Natural killer cell (primary cell): Measurements from ENCODE around the gene HOXD4. TPM values are rescaled to one million over a fixed set of nuclear protein-coding genes. Genes with fewer than 3 reads are reported as not detected.

ENCODE experiments used
- ATAC-seq, 3 donors: fragments of 150-1000 bp in 2 of 3; fragments of 200-7000 bp in 1 of 3; cut with Tn5 transposase; 1 replicate in 1 of 3; 2 replicates in 2 of 3; pipeline ENCODE4 v1.10.0; 2021; ENCODE audit warnings: mild to moderate bottlenecking in 2 of 3, moderate library complexity in 2 of 3
- DNase-seq, 2 donors: peaks; one replicate each; pipeline versions ENCODE4 v3.0.0 to v3.0.0-alpha.2; 2013 to 2021; ENCODE audit warnings: mixed read lengths in 1 of 2
- H3K27ac ChIP-seq: one replicate; pipeline ENCODE4 v1.5.1; 2013; ENCODE audit warnings: mild to moderate bottlenecking, low read length
- H3K27me3 ChIP-seq: one replicate; pipeline ENCODE4 v1.6.1; 2013; ENCODE audit warnings: low read length; ENCODE audit not compliant: control insufficient read depth, insufficient read depth
- H3K36me3 ChIP-seq: one replicate; pipeline ENCODE4 v1.6.1; 2013; ENCODE audit warnings: low read length; ENCODE audit not compliant: control insufficient read depth, insufficient read depth
- H3K4me1 ChIP-seq: one replicate; pipeline ENCODE4 v1.6.1; 2013; ENCODE audit warnings: low read length; ENCODE audit not compliant: control insufficient read depth, insufficient read depth
- H3K4me3 ChIP-seq: one replicate; pipeline ENCODE4 v1.5.1; 2013; ENCODE audit warnings: low read length
- H3K9me3 ChIP-seq: one replicate; pipeline ENCODE4 v1.6.1; 2013; ENCODE audit warnings: low read length; ENCODE audit not compliant: control insufficient read depth, insufficient read depth
- H3K27ac Mint-ChIP-seq, 2 donors: one replicate each; pipeline ENCODE4 v1.8.0; 2022; ENCODE audit warnings: mild to moderate bottlenecking in 2 of 2, mixed read lengths in 2 of 2, moderate library complexity in 1 of 2
- H3K27me3 Mint-ChIP-seq, 2 donors: one replicate each; pipeline ENCODE4 v1.8.0; 2022; ENCODE audit warnings: low read depth in 2 of 2, mixed read lengths in 2 of 2
- H3K36me3 Mint-ChIP-seq: one replicate; pipeline ENCODE4 v1.8.0; 2022; ENCODE audit warnings: mixed read lengths
- H3K4me1 Mint-ChIP-seq, 2 donors: one replicate each; pipeline ENCODE4 v1.8.0; 2022; ENCODE audit warnings: mixed read lengths in 2 of 2
- H3K4me3 Mint-ChIP-seq: one replicate; pipeline ENCODE4 v1.8.0; 2022; ENCODE audit warnings: mild to moderate bottlenecking, moderate library complexity, mixed read lengths
- H3K9me3 Mint-ChIP-seq, 2 donors: one replicate each; pipeline ENCODE4 v1.8.0; 2022; ENCODE audit warnings: mixed read lengths in 2 of 2
- WGBS: methylation state at CpG from one replicate; pipeline ENCODE4 v1.1.7; 2013; ENCODE audit warnings: missing lambda C conversion rate; ENCODE audit not compliant: insufficient coverage; 5-methylcytosine and 5-hydroxymethylcytosine counted together
- intact Hi-C: fragments of 100-400 bp; cut with micrococcal nuclease; formaldehyde crosslinking; loops from one replicate; pipeline ENCODE4 v1.14.2; 2022
- total RNA-seq, 4 donors: library from RNA; stranded (reverse); fragments of 120-200 nt in 1 of 4; gene quantifications; one replicate each; pipeline versions ENCODE4 v1.2.3 to v1.2.4, GENCODE V29; 2013 to 2022
- TF ChIP-seq, protein P1 (sequence below): fragments of 200-600 bp; IDR thresholded peaks from one replicate; pipeline ENCODE4 v1.8.0; 2022; ENCODE audit warnings: antibody characterized with exemption

HOXD4 gene
- total RNA-seq, 3 donors from 2014 or later (not counting 1 experiment from before 2014, with no cell fraction given), result not detected

DNA sequence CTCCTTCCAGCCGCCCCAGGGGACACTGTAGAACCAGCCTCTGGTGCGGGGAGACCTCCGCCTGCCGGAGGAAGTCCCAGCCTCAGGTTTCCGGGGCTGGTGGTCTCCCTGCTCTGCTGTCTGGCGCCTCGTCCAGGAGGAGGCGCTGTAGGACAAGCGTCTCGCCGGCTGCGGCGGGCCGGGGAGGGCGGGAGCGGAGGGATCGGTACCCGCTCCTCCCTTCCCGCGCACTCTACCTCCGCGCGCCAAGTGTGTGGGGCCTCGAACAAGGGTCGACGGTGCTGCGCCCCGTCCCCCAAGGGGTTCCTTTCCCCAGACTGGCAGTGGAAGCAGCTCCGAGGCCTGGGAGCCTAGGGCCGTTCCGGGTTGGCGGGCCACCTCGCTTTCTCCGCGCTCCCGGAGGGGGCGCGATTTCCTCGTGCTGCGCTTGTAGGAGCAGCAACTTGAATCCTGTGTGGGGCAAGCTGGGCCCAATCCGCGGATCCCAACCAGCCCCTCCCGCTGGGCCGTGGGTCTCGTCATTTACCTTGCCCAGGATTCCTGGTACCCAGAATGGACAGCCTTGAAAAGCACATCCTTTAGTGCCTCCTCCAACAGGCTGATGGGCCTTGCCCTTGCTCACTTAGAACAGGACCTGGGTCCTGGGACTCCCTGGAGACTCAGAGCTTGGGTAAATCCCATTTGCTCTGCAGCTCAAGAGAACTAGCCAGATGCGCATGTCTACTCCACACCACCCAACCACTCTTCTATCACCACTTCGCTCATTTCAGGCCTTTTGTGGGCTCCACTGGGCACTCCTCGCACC, 10.6 kb upstream of the HOXD4 start:
- DNase-seq (peak; percentile 36 to 83), ATAC-seq (peak; percentile 82 to 89 (median 84))
- peaks cover 71% of the 10 kb centered on the region for H3K27me3 ChIP-seq
- H3K27ac Mint-ChIP-seq, result no peak overlapping the region
- peaks cover 28% of the 10 kb centered on the region for H3K4me1 ChIP-seq
- WGBS, result 8% methylated on average over 48 of the region's 48 CpGs
- H3K36me3 Mint-ChIP-seq, result peaks cover 32% of the 10 kb centered on the region
- peaks cover 73 to 77% of the 10 kb centered on the region in 2 donors for H3K27me3 Mint-ChIP-seq
- H3K4me3 ChIP-seq, result peak overlapping the region; percentile 10
- intact Hi-C loops, result no loop called here
- H3K27ac ChIP-seq, result no peak overlapping the region
- peaks cover 2 to 8% of the 10 kb centered on the region in 2 donors for H3K9me3 Mint-ChIP-seq
- H3K4me1 Mint-ChIP-seq, result peaks cover 17 to 22% of the 10 kb centered on the region in 2 donors
- no peaks in the 10 kb centered on the region for H3K36me3 ChIP-seq
- TF ChIP-seq, protein P1, sequence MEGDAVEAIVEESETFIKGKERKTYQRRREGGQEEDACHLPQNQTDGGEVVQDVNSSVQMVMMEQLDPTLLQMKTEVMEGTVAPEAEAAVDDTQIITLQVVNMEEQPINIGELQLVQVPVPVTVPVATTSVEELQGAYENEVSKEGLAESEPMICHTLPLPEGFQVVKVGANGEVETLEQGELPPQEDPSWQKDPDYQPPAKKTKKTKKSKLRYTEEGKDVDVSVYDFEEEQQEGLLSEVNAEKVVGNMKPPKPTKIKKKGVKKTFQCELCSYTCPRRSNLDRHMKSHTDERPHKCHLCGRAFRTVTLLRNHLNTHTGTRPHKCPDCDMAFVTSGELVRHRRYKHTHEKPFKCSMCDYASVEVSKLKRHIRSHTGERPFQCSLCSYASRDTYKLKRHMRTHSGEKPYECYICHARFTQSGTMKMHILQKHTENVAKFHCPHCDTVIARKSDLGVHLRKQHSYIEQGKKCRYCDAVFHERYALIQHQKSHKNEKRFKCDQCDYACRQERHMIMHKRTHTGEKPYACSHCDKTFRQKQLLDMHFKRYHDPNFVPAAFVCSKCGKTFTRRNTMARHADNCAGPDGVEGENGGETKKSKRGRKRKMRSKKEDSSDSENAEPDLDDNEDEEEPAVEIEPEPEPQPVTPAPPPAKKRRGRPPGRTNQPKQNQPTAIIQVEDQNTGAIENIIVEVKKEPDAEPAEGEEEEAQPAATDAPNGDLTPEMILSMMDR, result peak; percentile 20
- peaks cover 20% of the 10 kb centered on the region for H3K9me3 ChIP-seq
- peak overlapping the region; percentile 64 for H3K4me3 Mint-ChIP-seq

DNA sequence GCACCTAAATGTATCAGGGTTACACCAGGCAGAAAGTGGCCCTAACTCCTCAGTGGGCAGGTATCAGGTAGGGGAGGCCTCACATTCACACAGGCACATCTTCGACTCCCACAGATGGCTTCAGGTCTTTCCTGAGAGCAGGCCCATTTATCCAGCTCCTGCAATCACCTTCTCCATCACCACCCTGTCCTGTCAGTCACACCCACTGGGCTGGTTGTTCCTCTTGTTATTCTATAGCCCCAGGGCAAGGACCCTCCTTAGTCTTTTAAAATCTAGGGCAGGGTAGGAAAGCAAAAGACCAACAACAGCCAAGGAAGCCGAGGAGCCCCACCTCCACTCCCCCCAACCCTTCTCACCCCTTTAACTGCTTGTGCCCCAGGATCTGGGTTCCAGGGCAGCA, 9.1 kb upstream of the HOXD4 start:
- peaks cover 20% of the 10 kb centered on the region for H3K9me3 ChIP-seq
- no peaks in the 10 kb centered on the region for H3K36me3 ChIP-seq
- H3K4me1 Mint-ChIP-seq, result peaks cover 14 to 20% of the 10 kb centered on the region in 2 donors
- intact Hi-C loops, result no loop called here
- peaks cover 73 to 84% of the 10 kb centered on the region in 2 donors for H3K27me3 Mint-ChIP-seq
- 89% methylated on average over 2 of the region's 2 CpGs for WGBS
- no peak overlapping the region for H3K4me3 Mint-ChIP-seq
- DNase-seq, result no peak
- TF ChIP-seq, protein P1, result no peak
- H3K4me3 ChIP-seq, result no peak overlapping the region
- peaks cover 2 to 8% of the 10 kb centered on the region in 2 donors for H3K9me3 Mint-ChIP-seq
- peaks cover 17% of the 10 kb centered on the region for H3K4me1 ChIP-seq
- no peak overlapping the region for H3K27ac Mint-ChIP-seq
- peaks cover 29% of the 10 kb centered on the region for H3K36me3 Mint-ChIP-seq
- no peak for ATAC-seq
- peaks cover 66% of the 10 kb centered on the region for H3K27me3 ChIP-seq
- no peak overlapping the region for H3K27ac ChIP-seq

DNA sequence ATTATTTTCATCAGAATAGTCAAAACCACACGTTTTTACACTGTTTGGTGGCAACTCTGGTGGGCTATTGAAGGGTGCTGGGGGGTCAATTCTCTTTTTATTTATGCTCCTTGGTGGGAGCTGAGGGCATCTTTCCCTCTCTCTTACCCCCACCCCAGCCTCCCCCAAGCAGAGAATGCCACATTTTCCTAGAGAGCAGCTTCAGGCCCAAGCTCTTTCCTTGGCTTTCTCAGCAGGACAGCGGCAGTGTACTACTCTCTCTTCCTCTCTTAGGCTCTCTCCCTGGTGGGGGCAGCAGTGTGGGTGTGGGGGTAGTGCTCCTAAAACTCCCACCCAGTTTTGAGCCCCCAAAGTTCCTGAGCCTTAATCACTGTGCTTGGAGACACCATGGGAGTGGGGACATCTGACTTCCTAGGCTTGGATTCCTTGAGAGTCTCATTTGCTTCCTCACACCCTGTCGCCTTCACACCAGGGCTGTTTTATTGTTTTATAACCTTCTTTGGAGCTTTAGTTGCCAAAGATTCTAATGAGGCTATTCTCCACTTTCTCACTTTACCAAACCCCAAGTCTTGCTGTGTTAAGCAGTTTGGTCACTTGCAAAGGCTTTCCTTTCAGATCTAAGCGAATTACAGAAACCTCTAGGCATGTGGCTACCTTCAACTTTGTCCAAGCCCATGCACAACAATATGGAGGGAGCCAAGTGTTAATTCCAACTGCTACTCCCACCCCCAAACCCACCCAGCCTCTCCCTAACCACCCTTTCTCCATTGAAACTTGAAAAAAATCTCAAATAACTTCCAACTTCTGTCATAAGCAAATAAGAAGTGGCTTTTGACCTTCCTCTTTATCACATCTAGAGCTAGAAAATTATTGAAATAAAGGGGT, 6.0 kb upstream of the HOXD4 start:
- Mint-ChIP-seq H3K27ac (no peak overlapping the region), H3K36me3 (peaks cover 8% of the 10 kb centered on the region), H3K4me1 (peaks cover 0 to 10% of the 10 kb centered on the region in 2 donors), H3K4me3 (no peak overlapping the region), H3K9me3 (peaks cover 0 to 2% of the 10 kb centered on the region in 2 donors), H3K27me3 (peaks cover 67 to 85% of the 10 kb centered on the region in 2 donors)
- H3K4me3 ChIP-seq, result no peak overlapping the region
- H3K4me1 ChIP-seq, result peaks cover 7% of the 10 kb centered on the region
- peaks cover 61% of the 10 kb centered on the region for H3K27me3 ChIP-seq
- ATAC-seq (no peak), DNase-seq (no peak)
- WGBS, result 34% methylated on average over 2 of the region's 4 CpGs
- H3K27ac ChIP-seq, result no peak overlapping the region
- no peaks in the 10 kb centered on the region for H3K36me3 ChIP-seq
- H3K9me3 ChIP-seq, result peaks cover 5% of the 10 kb centered on the region
- TF ChIP-seq, protein P1, result no peak
- intact Hi-C loops, result no loop called here
